Measurements from ENCODE around the gene ZNF808.
"Not testable (repeated sequence)": the region's sequence is repeated elsewhere in the genome, so short reads cannot be mapped to it uniquely, and the experiment has no call there.

ZNF808 gene

DNA sequence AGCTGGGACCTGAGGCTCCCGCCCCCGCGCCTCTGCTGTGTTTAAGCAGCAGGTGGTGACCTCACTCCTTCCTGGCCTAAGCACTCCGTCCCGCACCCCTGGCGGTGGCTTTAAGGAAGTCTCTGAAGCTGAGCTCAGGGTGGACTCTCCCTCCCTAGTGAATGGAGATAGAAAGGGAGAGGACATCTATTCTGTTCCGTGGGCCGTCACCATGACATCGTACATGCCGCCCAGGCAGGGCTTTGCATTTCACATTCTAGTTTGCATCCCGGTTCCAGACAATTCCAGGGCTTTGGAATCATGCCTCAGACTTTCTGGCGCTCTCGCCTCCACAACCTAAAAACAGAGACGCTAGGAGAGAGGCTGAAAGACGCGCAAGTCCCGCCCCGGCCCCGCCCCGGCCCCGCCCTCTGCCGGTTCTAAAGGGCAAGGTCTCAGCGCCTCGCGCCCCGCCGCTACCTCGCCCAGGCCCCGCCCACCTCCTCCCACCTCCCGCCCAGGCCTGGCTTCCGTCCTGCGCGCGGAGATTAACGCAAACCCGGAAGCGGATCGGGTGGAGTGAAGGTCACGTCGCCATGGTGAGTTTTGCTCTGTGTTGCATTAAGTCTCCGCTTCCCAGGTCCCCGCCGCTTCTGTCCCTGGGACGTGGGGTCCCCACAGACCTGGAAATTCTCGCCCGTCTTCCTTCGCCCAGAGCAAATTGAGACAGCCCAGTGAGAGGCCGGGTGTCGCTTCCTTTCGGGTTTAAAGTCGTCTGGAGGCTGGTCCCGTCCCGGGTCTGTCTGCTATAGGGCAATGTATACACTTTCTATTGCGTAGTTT, at the start of gene ZNF808:
Gene ZNF808 (plus strand): TSS at position 535 of the 822 bp plus-strand sequence. CDS start 15,617 bp downstream, outside the sequence.
- DNase-seq (ENCODE audit: low spot score), result peak; percentile 95

DNA sequence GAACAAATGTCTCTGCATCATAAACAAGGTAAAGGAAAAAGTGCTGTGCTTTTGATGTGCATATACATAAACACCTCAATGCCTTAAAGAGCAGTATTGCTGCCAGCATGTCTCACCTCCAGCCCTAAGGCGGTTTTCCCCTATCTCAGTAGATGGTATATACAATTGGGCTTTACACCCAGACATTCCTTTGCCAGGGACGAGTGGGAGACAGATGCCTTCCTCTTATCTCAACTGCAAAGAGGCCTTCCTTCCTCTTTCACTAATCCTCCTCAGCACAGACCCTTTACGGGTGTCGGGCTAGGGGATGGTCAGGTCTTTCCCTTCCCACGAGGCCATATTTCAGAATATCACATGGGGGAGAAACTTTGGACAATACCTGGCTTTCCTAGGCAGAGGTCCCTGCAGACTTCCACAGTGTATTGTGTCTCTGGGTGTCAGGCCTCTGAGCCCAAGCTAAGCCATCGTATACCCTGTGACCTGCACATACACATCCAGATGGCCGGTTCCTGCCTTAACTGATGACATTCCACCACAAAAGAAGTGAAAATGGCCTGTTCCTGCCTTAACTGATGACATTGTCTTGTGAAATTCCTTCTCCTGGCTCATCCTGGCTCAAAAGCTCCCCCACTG, 43.2 kb upstream of the ZNF808 start:
- not testable (repeated sequence) for DNase-seq (ENCODE audit: low spot score)

DNA sequence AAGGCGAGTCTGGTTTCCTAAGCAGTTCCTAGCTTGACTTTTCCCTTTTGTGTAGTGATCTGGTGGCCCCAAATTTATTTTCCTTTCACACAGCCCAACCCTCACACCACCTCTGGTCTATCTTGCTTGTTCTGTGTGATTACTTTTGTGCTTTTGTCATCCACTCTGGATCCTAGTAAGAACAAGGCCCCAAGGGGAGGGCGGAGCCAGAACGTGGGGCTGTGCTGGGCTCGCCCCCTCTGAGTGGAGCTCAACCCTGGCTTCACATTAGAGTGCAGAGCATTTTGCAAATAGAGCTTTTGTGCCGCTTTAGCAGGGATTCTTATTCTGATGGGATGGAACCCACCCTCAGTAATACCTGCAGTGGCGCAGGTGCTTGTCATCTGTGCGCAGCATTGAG, 42.4 kb upstream of the ZNF808 start:
- DNase-seq (ENCODE audit: low spot score), result not testable (repeated sequence)

DNA sequence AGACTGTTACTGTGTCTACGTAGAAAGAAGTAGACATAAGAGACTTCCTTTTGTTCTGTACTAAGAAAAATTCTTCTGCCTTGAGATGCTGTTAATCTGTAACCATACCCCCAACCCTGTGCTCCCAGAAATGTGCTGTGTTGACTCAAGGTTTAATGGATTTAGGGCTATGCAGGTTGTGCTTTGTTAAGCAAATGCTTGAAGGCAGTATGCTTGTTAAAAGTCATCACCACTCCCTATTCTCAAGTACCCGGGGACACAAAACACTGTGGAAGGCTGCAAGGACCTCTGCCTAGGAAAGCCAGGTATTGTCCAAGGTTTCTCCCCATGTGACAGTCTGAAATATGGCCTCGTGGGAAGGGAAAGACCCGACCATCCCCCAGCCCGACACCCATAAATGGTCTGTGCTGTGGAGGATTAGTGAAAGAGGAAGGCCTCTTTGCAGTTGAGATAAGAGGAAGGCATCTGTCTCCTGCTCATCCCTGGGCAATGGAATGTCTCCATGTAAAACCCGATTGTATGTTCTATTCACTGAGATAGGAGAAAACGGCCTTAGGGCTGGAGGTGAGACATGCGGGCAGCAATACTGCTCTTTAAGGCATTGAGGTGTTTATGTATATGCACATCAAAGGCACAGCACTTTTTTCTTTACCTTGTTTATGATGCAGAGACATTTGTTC, 41.8 kb upstream of the ZNF808 start:
- not testable (repeated sequence) for DNase-seq (ENCODE audit: low spot score)

DNA sequence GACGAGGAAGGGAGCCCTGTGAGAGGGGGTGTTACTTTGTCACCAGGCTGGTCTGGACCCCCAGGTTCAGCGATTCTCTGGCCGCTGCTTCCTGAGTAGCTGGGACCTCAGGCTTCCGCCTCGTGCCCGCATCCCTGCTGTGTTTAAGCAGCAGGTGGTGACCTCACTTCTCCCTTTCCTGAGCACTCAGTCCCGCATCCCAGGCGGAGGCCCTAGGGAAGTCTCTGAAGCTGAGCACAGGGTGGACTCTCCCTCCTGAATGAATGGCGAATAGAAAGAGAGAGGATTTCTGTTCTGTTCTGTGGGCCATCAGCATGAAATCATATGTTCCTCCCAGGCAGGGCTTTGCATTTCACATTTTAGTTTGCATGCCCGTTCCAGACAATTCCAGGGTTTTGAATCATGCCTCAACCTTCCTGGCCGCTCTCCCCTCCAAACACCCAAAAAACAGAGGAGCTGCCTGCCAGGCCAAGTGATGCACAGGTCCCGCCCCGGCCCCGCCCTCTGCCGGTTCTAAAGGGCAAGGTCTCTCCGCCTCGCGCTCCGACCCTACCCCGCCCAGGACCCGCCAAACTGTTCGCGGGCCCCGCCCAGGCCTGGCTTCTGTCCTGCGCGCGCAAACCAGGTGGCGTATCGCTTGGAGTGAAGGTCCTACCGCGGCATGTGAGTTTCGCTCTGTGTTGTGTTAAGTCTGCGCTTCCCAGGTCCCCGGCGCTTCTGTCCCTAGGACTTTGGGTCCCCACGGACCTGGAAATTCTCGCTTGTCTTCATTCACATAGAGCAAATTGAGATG, 35.1 kb upstream of the ZNF808 start:
- peak; percentile 5 for DNase-seq (ENCODE audit: low spot score)

DNA sequence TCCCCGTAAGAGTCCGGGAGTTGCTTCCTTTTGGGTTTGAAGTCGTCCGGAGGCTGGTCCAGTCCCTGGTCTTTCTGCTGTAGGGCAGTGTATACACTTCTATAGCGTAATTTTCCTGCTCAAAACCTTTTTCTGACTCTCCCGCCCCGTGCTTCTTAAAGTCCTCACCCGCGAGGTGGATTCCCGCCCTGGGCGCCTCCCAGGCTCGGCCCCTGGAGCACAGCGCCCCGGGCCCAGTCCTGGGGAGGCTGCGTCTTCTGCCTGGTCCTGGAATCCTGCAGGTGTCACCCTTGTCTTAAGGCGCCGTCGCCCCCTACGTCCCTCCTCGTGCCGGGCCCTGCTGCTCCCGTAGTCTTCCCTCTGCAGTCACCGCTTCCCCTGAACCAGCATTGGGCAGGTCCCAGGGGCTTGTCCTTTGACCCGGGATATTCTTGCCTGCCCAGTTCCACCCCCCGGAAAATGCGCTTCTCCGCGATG, 34.4 kb upstream of the ZNF808 start:
- peak; percentile 3 for DNase-seq (ENCODE audit: low spot score)

DNA sequence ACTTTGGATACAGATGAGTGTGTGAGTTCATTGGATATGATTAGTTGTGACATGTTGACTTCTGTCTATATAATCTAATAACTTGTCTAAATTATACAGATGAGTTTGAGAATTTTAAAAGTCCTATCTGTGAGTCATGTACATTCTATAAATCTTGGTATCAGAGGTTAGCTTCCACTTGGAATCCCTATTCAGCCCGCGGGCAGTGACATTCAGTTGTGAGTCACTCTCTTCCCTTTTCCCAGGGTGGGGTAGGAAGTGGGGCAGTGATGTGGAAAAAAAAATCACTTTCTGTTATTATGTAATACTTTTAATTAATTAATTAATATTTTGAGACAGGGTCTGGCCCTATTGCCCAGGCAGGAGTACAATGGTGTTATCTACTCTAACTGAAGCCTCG, 33.0 kb upstream of the ZNF808 start:
- no peak for DNase-seq (ENCODE audit: low spot score)

DNA sequence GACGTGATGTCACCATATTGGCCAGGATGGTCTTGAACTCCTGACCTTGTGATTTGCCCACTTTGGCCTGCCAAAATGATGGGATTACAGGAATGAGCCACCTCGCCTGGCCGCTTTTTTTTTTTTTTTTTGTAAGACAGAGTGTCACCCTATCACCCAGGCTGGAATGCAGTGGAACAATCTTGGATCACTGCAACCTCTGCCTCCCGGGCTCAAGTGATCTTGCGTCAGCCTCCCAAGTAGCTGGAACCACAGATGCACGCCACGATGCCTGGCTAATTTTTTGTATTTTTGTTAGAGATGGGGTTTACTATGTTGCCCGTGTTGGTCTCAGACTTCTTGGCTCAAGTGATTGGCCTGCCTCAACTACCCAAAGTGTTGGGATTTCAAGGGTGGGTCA, 28.9 kb upstream of the ZNF808 start:
- no peak for DNase-seq (ENCODE audit: low spot score)

DNA sequence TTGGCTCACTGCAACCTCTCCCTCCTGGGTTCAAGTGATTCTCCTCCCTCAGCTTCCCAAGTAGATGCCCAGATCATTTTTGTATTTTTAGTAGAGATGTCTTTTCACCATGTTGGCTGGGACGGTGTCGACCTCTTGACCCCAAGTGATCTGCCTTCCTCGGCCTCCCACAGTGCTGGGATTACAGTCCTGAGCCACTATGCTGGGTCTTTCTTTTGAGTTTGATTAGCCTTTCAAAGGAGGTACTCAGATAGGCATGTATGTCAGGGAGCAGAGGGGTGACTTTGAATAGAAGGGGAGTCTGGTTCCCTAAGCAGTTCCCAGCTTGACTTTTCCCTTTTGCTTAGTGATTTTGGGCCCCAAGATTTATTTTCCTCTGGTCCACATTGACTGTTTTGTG, 27.0 kb upstream of the ZNF808 start:
- DNase-seq (ENCODE audit: low spot score), result not testable (repeated sequence)

DNA sequence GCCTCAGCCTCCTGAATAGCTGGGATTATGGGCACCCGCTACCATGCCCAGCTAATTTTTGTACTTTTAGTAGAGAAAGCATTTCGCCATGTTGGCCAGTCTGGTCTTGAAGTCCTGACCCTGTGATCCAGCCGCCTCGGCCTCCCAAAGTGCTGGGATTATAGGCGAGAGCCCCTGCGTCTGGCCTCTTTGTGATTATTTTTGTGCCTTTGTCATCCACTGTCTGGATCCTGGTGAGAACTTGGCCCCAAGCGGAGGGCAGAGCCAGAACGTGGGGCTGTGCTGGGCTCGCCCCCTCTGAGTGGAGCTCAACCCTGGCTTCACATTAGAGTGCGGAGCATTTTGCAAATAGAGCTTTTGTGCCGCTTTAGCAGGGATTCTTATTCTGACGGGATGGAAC, 26.5 kb upstream of the ZNF808 start:
- not testable (repeated sequence) for DNase-seq (ENCODE audit: low spot score)

DNA sequence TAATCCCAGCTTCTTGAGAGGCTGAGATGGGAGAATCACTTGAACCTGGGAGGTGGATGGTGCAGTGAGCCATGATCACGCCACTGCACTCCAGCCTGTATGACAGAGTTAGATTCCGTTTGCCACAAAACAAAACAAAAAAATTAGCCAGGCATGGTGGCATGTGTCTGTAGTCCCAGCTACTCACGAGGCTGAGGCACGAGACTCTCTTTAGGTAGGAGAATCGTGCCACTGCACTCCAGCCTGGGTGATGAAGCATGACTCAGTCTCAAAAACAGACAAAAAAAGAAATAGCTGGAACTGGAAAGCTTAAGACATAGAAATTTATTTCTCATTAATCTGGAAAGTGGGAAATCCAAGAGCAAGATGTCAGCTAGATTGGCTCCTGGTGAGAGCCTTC, 20.2 kb upstream of the ZNF808 start:
- DNase-seq (ENCODE audit: low spot score), result no peak

DNA sequence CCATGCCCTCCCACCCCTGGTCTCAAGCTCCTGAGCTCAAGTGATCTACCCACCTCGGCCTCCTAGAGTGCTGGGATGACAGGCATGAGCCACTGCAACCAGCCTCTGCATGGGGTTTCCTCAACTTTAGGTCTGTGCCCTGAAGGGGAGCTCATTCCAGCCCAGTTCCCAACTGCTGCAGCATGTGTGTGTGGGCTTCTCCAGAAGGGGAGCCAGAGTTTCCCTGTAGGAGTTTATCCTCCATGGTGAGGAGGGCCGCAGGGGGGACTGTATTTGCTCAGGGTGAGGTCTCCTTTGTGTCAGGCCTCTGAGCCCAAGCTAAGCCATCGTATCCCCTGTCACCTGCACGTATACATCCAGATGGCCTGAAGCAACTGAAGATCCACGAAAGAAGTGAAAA, 11.3 kb upstream of the ZNF808 start:
- no peak for DNase-seq (ENCODE audit: low spot score)

DNA sequence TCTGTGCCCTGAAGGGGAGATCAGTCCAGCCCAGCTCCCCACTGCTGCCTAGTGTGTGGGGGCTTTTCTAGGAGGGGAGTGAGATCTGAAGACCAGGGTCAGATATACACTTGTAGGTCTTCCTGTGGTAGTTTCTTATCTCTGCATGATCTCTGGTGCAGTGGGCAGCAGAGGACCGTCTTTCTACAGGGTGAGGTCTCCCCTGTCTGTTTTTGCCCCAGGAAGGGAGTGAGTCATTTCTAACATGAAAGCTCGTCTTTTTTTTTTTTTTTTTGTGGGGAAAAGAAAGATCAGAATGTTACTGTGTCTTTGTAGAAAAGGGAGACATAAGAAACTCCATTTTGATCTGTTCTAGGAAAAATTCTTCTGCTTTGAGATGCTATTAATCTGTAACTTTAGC, 8.8 kb upstream of the ZNF808 start:
- DNase-seq (ENCODE audit: low spot score), result no peak

DNA sequence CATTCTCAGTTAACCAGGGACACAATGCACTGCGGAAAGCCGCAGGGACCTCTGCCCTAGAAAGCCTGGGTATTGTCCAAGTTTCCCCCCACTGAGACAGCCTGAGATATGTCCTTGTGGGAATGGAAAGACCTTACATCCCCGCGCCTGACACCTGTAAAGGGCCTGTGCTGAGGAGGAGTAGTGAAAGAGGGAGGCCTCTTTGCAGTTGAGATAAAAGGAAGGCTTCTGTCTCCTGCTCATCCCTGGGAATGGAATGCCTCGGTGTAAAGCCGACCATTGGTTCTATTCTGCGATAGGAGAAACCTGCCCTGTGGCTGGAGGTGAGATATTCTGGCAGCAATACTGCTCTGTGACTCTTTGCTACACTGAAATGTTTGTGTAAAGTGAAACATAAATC, 8.3 kb upstream of the ZNF808 start:
- DNase-seq (ENCODE audit: low spot score), result not testable (repeated sequence)

DNA sequence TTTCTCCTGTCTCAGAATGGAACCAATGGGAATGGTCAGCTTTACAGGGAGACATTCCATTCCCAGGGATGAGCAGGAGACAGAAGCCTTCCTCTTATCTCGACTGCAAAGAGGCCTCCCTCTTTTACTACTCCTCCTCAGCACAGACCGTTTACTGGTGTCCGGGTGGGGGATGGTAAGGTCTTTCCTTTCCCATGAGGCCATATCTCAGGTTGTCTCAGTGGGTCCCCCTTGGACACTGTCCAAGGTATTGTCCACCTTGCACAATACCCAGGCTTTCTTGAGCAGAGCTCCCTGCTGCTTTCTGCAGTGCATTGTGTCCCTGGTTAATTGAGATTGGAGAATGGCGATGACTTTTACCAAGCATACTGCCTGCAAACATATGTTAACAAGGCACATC, 7.5 kb upstream of the ZNF808 start:
- DNase-seq (ENCODE audit: low spot score), result no peak

DNA sequence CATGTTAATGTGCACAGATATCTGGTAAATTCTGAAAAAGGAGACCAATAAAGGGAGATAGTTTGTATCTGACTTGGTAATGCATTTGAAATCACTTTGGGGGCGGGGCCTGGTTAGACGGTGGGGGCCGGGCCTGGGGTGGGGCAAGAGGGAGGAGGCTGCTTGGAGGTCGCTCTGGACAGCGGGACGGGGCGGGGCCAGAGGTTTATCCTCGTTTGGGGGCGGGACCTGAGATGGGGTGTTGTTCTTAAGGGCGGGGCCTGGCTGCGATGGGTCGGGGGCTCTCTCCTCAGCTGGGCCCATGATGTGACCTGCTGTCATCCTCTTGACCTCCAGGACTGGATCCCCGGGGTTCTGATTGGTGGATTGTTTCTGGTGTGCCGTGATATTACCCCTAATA, 4.9 kb upstream of the ZNF808 start:
- DNase-seq (ENCODE audit: low spot score), result no peak

DNA sequence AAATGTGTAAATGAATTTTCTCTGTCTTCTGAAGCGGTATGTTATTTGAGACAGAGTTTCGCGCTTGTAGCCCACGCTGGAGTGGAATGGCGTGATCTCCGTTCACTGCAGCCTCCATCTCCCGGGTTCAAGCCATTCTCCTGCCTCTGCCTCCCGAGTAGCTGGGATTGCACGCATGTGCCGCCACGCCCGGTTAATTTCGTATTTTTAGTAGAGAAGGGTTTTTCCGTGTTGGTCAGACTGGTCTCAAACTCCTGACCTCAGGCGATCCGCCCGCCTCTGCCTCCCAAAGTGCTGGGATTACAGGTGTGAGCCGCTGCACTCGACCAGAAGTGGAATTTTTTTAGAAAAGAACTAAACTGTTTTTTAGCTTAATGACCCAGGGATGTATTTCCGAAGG, 3.4 kb upstream of the ZNF808 start:
- DNase-seq (ENCODE audit: low spot score), result no peak

DNA sequence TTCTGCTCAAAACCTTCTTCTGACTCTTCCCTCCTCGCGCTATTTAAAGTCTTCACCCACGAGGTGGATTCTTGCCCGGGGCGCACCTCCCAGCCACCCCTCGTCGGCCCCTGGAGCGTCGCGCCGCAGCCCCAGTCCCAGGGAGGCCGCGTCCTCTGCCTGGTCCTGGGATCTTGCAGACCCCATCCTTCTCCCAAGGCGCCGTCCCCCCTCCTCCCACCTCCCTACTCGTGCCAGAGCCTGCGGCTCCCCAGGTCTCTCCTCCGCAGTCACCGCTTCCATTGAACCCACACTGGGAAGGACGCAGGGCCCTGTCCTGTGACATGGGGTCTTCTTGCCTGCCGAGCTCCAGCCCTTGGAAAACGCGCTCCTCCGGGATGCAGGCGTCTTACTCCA, 486 bp downstream of the ZNF808 start:
- peak; percentile 37 for DNase-seq (ENCODE audit: low spot score)

DNA sequence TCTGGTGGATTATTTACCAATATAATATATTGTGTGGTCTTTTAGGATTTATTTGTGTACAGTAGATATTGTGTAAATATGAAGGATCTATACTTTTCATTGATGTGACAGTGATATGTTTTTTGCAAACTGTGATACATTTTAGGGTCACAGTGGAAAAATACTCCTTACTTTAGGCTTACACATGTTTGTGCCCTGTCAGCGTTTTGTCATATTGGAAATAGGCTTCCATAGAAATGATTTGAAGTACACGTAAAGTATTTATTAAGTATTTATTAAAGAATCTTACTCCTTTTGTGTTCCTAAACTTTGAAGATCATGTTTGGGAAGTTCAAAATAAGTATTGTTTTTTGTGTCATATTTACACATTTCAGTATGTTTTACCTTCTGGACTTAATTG, 5.0 kb downstream of the ZNF808 start:
- DNase-seq (ENCODE audit: low spot score), result no peak

DNA sequence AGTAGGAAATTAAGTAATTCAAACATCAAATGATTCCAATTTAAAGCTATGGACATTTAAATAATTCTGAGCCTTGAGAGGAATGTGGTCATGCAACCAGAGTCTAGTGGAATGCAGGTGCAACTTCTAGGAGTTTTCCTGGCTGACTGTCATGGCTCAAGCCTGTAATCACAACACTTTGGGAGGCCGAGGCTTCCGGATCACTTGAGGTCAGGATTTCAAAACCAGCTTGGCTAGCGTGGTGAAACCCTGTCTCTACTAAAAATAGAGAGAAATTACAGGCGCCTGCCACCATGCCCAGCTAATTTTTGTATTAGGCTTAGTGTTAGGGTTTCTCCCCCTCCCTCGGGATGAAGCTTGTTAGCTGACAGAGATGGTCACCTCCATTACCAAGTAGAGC, 6.4 kb downstream of the ZNF808 start:
- DNase-seq (ENCODE audit: low spot score), result no peak

DNA sequence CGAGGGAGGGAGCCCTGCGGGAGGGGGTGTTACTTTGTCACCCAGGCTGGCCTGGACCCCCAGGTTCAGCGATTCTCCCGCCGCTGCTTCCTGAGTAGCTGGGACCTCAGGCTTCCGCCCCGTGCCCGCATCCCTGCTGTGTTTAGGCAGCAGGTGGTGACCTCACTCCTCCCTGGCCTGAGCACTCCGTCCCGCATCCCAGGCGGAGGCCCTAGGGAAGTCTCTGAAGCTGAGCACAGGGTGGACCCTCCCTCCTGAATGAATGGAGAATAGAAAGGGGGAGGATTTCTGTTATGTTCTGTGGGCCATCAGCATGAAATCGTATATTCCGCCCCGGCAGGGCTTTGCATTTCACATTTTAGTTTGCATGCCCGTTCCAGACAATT, 7.9 kb downstream of the ZNF808 start:
- DNase-seq (ENCODE audit: low spot score), result not testable (repeated sequence)

DNA sequence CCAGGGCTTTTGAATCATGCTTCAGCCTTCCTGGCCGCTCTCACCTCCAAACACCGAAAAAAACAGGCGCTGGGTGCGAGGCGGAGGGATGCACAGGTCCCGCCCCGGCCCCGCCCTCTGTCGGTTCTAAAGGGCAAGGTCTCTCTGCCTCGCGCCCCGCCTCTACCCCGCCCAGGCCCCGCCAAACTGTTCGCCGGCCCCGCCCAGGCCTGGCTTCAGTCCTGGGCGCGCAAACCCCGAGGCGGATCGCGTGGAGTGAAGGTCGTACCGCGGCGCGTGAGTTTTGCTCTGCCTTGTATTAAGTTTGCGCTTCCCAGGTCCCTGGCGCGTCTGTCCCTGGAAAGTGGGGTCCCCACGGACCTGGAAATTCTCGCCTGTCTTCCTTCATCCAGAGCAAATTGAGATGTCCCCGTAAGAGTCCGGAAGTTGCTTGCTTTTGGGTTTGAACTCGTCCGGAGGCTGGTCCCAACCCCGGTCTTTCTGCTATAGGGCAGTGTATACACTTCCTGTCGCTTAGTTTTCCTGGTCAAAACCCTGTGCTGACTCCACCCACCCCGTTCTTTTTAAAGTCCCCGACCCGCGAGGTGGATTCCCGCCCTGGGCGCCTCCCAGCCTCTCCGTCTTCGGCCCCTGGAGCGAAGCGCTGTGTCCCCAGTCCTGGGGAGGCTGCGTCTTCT, 8.4 kb downstream of the ZNF808 start:
- DNase-seq (ENCODE audit: low spot score), result peak; percentile 94

All from GM03348 (cell line).